ENCODE measurements around the gene PDE7B.

DNA sequence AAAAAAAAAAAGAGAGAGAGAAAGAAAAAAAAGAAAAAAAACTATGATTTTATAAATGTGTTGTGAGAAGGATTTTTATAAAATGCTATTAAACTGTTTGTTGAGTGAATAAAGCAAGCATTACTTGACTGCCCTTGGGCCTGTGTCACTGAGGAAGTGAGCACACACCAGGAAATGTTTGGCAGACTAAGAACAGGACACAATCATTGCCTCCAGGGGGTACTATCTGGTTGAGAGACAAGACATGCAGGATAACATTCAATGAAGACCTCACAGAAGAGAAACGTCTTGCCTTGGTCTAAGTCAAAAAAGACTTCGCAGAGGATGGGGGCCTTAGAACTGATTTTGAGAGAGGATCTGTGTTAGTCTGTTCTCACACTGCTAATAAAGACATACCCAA, 358.0 kb downstream of the PDE7B start:
- no peak for TF ChIP-seq POLR2AphosphoS5 (IDR thresholded peaks at IDR 0.05; ENCODE audit: low read depth)
- no peak for TF ChIP-seq CTCF (IDR thresholded peaks at IDR 0.05; ENCODE audit: insufficient read depth, low read length)
- TF ChIP-seq REST (IDR thresholded peaks at IDR 0.05; ENCODE audit: insufficient replicate concordance, low read depth), result no peak
- TF ChIP-seq GABPA (IDR thresholded peaks at IDR 0.05; ENCODE audit: low read depth), result no peak
